Neutrophil (primary cell): ENCODE results near the gene NF1.

Experiments used
- H3K27ac ChIP-seq: fragments of 200-600 bp; sonication (generic); 2 replicates; pipeline ENCODE4 v1.5.1; 2016; ENCODE audit warnings: mild to moderate bottlenecking, moderate library complexity
- H3K27me3 ChIP-seq: fragments of 200-600 bp; sonication (generic); 2 replicates; pipeline ENCODE4 v1.6.0; 2016; ENCODE audit warnings: mild to moderate bottlenecking
- H3K36me3 ChIP-seq: fragments of 200-600 bp; sonication (generic); 2 replicates; pipeline ENCODE4 v1.5.1; 2017
- H3K4me1 ChIP-seq, 2 experiments: fragments of 200-600 bp in 1 of 2; sonication (generic) in 1 of 2; 1 replicate in 1 of 2; 2 replicates in 1 of 2; pipeline versions ENCODE4 v1.5.1 to v1.6.1; 2013 to 2016; ENCODE audit warnings: low read depth in 1 of 2, low read length in 1 of 2, mild to moderate bottlenecking in 1 of 2, moderate library complexity in 1 of 2; ENCODE audit not compliant: control insufficient read depth in 1 of 2, insufficient read depth in 1 of 2
- H3K4me3 ChIP-seq, 2 experiments: fragments of 200-600 bp in 1 of 2; sonication (generic) in 1 of 2; 1 replicate in 1 of 2; 2 replicates in 1 of 2; pipeline ENCODE4 v1.5.1; 2013 to 2016; ENCODE audit warnings: low read depth in 1 of 2, low read length in 1 of 2, mild to moderate bottlenecking in 1 of 2, moderate library complexity in 1 of 2
- H3K9me3 ChIP-seq: fragments of 200-600 bp; sonication (generic); 2 replicates; pipeline ENCODE4 v1.5.1; 2016
- TF ChIP-seq, protein P1 (sequence below): fragments of 200-600 bp; sonication (generic); IDR thresholded peaks from 2 replicates; pipeline ENCODE4 v1.5.1; 2016; ENCODE audit warnings: antibody characterized with exemption

Gene NF1

DNA sequence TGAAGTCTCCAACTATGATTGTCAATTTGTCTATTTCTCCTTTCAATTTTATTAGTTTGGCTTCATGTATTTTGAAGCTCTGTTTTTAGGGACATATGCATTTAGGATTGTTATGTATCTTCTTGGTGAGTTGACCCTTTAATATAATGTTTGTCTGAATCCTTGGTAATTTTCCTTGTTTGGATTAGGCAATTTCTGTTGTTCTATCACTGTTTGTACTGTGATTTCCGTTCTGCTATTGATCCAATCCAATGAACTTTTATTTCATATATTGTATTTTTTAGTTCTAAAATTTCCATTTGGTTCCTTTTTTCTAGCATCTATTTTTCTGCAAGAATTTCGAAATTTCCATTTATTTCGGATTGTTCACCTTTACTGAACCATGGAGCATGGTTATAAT, 327.7 kb downstream of the NF1 start:
- Histone ChIP-seq H3K9me3 (no peaks in the 10 kb centered on the region), H3K36me3 (no peaks in the 10 kb centered on the region), H3K27ac (no peak overlapping the region), H3K4me3 (no peak overlapping the region), H3K27me3 (peaks cover 17% of the 10 kb centered on the region), H3K4me1 (no peaks in the 10 kb centered on the region)
- TF ChIP-seq, protein P1, sequence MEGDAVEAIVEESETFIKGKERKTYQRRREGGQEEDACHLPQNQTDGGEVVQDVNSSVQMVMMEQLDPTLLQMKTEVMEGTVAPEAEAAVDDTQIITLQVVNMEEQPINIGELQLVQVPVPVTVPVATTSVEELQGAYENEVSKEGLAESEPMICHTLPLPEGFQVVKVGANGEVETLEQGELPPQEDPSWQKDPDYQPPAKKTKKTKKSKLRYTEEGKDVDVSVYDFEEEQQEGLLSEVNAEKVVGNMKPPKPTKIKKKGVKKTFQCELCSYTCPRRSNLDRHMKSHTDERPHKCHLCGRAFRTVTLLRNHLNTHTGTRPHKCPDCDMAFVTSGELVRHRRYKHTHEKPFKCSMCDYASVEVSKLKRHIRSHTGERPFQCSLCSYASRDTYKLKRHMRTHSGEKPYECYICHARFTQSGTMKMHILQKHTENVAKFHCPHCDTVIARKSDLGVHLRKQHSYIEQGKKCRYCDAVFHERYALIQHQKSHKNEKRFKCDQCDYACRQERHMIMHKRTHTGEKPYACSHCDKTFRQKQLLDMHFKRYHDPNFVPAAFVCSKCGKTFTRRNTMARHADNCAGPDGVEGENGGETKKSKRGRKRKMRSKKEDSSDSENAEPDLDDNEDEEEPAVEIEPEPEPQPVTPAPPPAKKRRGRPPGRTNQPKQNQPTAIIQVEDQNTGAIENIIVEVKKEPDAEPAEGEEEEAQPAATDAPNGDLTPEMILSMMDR = no peak

DNA sequence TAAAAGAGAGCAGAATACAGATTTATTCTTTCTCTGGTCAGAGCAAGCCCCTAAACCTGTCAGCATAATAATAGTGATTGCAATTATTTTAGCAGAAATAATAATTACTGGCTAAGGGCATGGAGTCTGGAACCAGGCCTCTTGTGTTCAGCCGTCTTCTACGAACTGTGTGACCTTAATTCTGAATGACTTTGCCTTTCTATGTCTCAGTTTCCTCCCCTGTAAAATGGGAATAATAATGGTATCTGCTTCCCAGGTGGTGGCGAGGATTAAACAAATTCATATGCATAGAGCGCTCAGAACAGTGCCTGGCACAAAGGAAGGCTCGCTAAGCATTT, 330.1 kb downstream of the NF1 start:
- Histone ChIP-seq H3K27me3 (peaks cover 18% of the 10 kb centered on the region), H3K27ac (no peak overlapping the region), H3K4me1 (no peaks in the 10 kb centered on the region), H3K36me3 (no peaks in the 10 kb centered on the region), H3K4me3 (no peak overlapping the region), H3K9me3 (no peaks in the 10 kb centered on the region)
- TF ChIP-seq, protein P1 = no peak

DNA sequence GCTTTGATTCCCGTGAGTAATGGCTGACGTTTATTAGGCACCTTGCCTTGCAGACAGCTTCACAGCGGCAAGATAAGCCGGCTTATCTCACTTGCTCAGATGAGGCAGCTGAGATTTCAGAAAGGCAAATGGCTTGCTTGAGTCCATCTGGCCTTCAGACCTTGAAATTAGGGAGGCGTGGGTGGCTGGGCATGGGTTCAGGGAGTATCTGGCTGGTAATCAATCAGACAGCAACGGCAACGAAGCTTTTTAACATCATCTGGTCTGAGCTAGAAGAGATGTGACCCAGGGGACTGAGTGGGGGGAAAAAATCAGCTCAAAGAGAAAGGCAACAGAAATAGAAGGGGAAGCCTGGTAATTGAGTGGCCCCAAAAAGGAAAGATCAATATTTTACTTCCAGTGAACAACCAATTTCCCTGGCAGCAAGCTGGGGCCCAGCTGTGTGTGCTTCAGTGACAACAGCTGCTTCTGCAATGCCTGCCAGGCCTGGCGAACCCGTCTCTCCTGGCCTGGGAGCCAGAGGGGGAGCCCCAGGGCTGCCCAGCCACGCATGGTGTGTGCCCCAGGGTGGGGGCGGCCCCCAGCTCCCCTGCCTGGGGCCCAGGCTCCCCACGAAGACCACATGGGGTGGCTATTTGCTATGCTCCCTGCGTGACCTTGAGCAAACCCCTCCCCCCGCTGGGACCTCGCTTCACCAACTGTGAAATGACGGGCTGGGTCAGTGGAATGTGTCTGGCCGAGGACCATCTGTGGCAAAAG, 330.7 kb downstream of the NF1 start:
- Histone ChIP-seq H3K27ac (no peak overlapping the region), H3K9me3 (no peaks in the 10 kb centered on the region), H3K4me1 (no peaks in the 10 kb centered on the region), H3K27me3 (peaks cover 13% of the 10 kb centered on the region), H3K4me3 (no peak overlapping the region), H3K36me3 (no peaks in the 10 kb centered on the region)
- TF ChIP-seq, protein P1 = no peak
